ENCODE measurements around the gene FRMD4A. TPM values are rescaled to one million over a fixed set of nuclear protein-coding genes. Genes with fewer than 3 reads are reported as not detected.

Gene FRMD4A
- total and polyA plus RNA-seq, 2 experiments from 2014 or later = 5.4 to 10.3 TPM

- H2AFZ ChIP-seq = no peak overlapping the region
- no peaks in the 10 kb centered on the region for H3K9me3 ChIP-seq (ENCODE audit: low read depth)
- H3K9me2 ChIP-seq (replicated peaks; ENCODE audit: insufficient read depth) = no peaks in the 10 kb centered on the region
- H3K27ac ChIP-seq = no peak overlapping the region
- 96% methylated on average over 4 of the region's 4 CpGs for WGBS (ENCODE audit: low lambda C conversion rate, missing lambda C conversion rate)
- no peaks in the 10 kb centered on the region for H4K20me1 ChIP-seq (ENCODE audit: insufficient read depth, poor library complexity, severe bottlenecking)
- H3K4me1 ChIP-seq (ENCODE audit: insufficient read depth) = no peaks in the 10 kb centered on the region
- no peaks in the 10 kb centered on the region for H3K36me3 ChIP-seq (replicated peaks; ENCODE audit: insufficient read depth, low read depth)
- no peak overlapping the region for H3K4me3 ChIP-seq
- no peak overlapping the region for H3K4me2 ChIP-seq
- no peaks in the 10 kb centered on the region for H3K27me3 ChIP-seq
- TF ChIP-seq EZH2phosphoT487 (IDR thresholded peaks at IDR 0.05; ENCODE audit: low read depth, severe bottlenecking, unreplicated experiment) (no peak), CTCF (IDR thresholded peaks at IDR 0.05; ENCODE audit: poor library complexity) (no peak), EZH2 (IDR thresholded peaks at IDR 0.05; ENCODE audit: borderline replicate concordance) (no peak)
- no peak for DNase-seq (ENCODE audit: low spot score)
- no peaks in the 10 kb centered on the region for H3K79me2 ChIP-seq
These were observed 377.4 kb downstream of the FRMD4A start for GRCh38 chr10:13953371-13953770.

GRCh38 chr10:13950543-13950939 lies 380.2 kb downstream of the FRMD4A start:
- WGBS (ENCODE audit: low lambda C conversion rate, missing lambda C conversion rate) = 92% methylated on average over 4 of the region's 4 CpGs
- no peaks in the 10 kb centered on the region for H3K36me3 ChIP-seq (replicated peaks; ENCODE audit: insufficient read depth, low read depth)
- no peak overlapping the region for H3K4me3 ChIP-seq
- DNase-seq (ENCODE audit: low spot score) = no peak
- H3K4me1 ChIP-seq (ENCODE audit: insufficient read depth) = peaks cover 9% of the 10 kb centered on the region
- no peaks in the 10 kb centered on the region for H4K20me1 ChIP-seq (ENCODE audit: insufficient read depth, poor library complexity, severe bottlenecking)
- H3K9me3 ChIP-seq (ENCODE audit: low read depth) = no peaks in the 10 kb centered on the region
- no peak overlapping the region for H3K4me2 ChIP-seq
- H3K9me2 ChIP-seq (replicated peaks; ENCODE audit: insufficient read depth) = no peaks in the 10 kb centered on the region
- no peak overlapping the region for H2AFZ ChIP-seq
- H3K27me3 ChIP-seq = no peaks in the 10 kb centered on the region
- TF ChIP-seq EZH2 (IDR thresholded peaks at IDR 0.05; ENCODE audit: borderline replicate concordance) = no peak
- no peak for TF ChIP-seq CTCF (IDR thresholded peaks at IDR 0.05; ENCODE audit: poor library complexity)
- no peak for TF ChIP-seq EZH2phosphoT487 (IDR thresholded peaks at IDR 0.05; ENCODE audit: low read depth, severe bottlenecking, unreplicated experiment)
- H3K27ac ChIP-seq = no peak overlapping the region
- no peaks in the 10 kb centered on the region for H3K79me2 ChIP-seq

GRCh38 chr10:13949844-13950542 lies 380.7 kb downstream of the FRMD4A start:
- no peak overlapping the region for H3K4me2 ChIP-seq
- DNase-seq (ENCODE audit: low spot score) = no peak
- no peaks in the 10 kb centered on the region for H3K36me3 ChIP-seq (replicated peaks; ENCODE audit: insufficient read depth, low read depth)
- H3K4me3 ChIP-seq = no peak overlapping the region
- H4K20me1 ChIP-seq (ENCODE audit: insufficient read depth, poor library complexity, severe bottlenecking) = no peaks in the 10 kb centered on the region
- no peaks in the 10 kb centered on the region for H3K9me3 ChIP-seq (ENCODE audit: low read depth)
- H3K27me3 ChIP-seq = no peaks in the 10 kb centered on the region
- no peak overlapping the region for H3K27ac ChIP-seq
- H3K4me1 ChIP-seq (ENCODE audit: insufficient read depth) = peaks cover 9% of the 10 kb centered on the region
- H2AFZ ChIP-seq = no peak overlapping the region
- no peaks in the 10 kb centered on the region for H3K9me2 ChIP-seq (replicated peaks; ENCODE audit: insufficient read depth)
- TF ChIP-seq CTCF (IDR thresholded peaks at IDR 0.05; ENCODE audit: poor library complexity) (no peak), EZH2phosphoT487 (IDR thresholded peaks at IDR 0.05; ENCODE audit: low read depth, severe bottlenecking, unreplicated experiment) (no peak), EZH2 (IDR thresholded peaks at IDR 0.05; ENCODE audit: borderline replicate concordance) (no peak)
- no peaks in the 10 kb centered on the region for H3K79me2 ChIP-seq
- WGBS (ENCODE audit: low lambda C conversion rate, missing lambda C conversion rate) = 76% methylated on average over 3 of the region's 3 CpGs

Data from hepatocyte (in vitro differentiated cells).